Ishikawa (cell line): Measurements from ENCODE around the gene RAB26.

Source experiments
- CEBPB ChIP-seq: IDR thresholded peaks from 2 replicates; pipeline ENCODE4 v1.6.1; 2012
- CREB1 ChIP-seq: IDR thresholded peaks from 2 replicates; pipeline ENCODE4 v1.6.1; 2012; ENCODE audit warnings: low read depth
- EGR1 ChIP-seq: IDR thresholded peaks from 2 replicates; pipeline ENCODE4 v1.6.1; 2012
- EP300 ChIP-seq: IDR thresholded peaks from 2 replicates; pipeline ENCODE4 v1.6.1; 2012; ENCODE audit warnings: borderline replicate concordance
- FOXM1 ChIP-seq: IDR thresholded peaks from 2 replicates; pipeline ENCODE4 v1.6.1; 2012; ENCODE audit warnings: low read depth, borderline replicate concordance
- MAX ChIP-seq: IDR thresholded peaks from 2 replicates; pipeline ENCODE4 v1.6.1; 2012
- RAD21 ChIP-seq: IDR thresholded peaks from 2 replicates; pipeline ENCODE4 v1.6.1; 2012; ENCODE audit warnings: low read depth
- REST ChIP-seq: IDR thresholded peaks from 2 replicates; pipeline ENCODE4 v1.6.1; 2012; ENCODE audit warnings: low read depth, mild to moderate bottlenecking
- TAF1 ChIP-seq: IDR thresholded peaks from 2 replicates; pipeline ENCODE4 v1.6.1; 2012; ENCODE audit warnings: low read depth, mild to moderate bottlenecking
- TEAD4 ChIP-seq: IDR thresholded peaks from 2 replicates; pipeline ENCODE4 v1.6.1; 2012
- YY1 ChIP-seq: IDR thresholded peaks from 2 replicates; pipeline ENCODE4 v1.6.1; 2012; ENCODE audit warnings: low read depth
- ZBTB7A ChIP-seq: IDR thresholded peaks from 2 replicates; pipeline ENCODE4 v1.6.1; 2012; ENCODE audit warnings: low read depth

- no peak for TF ChIP-seq REST
- TF ChIP-seq TEAD4 = no peak
- TF ChIP-seq TAF1 = no peak
- TF ChIP-seq MAX = no peak
- TF ChIP-seq EP300 = no peak
- TF ChIP-seq CREB1 = no peak
- TF ChIP-seq ZBTB7A = no peak
- TF ChIP-seq FOXM1 = no peak
- TF ChIP-seq EGR1 = no peak
- no peak for TF ChIP-seq CEBPB
- TF ChIP-seq RAD21 = no peak
- TF ChIP-seq YY1 = no peak
Measured at GRCh38 chr16:2177101-2177500, 28.7 kb downstream of the RAB26 start.
